Neutrophil (primary cell): ENCODE results near the gene TSEN34.
A peak's percentile ranks its signal among the peaks of the same experiment; 100 is the strongest.
"Not testable (repeated sequence)": the region's sequence is repeated elsewhere in the genome, so short reads cannot be mapped to it uniquely, and the experiment has no call there.

Experiments
- H3K27ac ChIP-seq: fragments of 200-600 bp; sonication (generic); 2 replicates; pipeline ENCODE4 v1.5.1; 2016; ENCODE audit warnings: mild to moderate bottlenecking, moderate library complexity
- H3K27me3 ChIP-seq: fragments of 200-600 bp; sonication (generic); 2 replicates; pipeline ENCODE4 v1.6.0; 2016; ENCODE audit warnings: mild to moderate bottlenecking
- H3K36me3 ChIP-seq: fragments of 200-600 bp; sonication (generic); 2 replicates; pipeline ENCODE4 v1.5.1; 2017
- H3K4me1 ChIP-seq, 2 experiments: fragments of 200-600 bp in 1 of 2; sonication (generic) in 1 of 2; 1 replicate in 1 of 2; 2 replicates in 1 of 2; pipeline versions ENCODE4 v1.5.1 to v1.6.1; 2013 to 2016; ENCODE audit warnings: low read depth in 1 of 2, low read length in 1 of 2, mild to moderate bottlenecking in 1 of 2, moderate library complexity in 1 of 2; ENCODE audit not compliant: control insufficient read depth in 1 of 2, insufficient read depth in 1 of 2
- H3K4me3 ChIP-seq, 2 experiments: fragments of 200-600 bp in 1 of 2; sonication (generic) in 1 of 2; 1 replicate in 1 of 2; 2 replicates in 1 of 2; pipeline ENCODE4 v1.5.1; 2013 to 2016; ENCODE audit warnings: low read depth in 1 of 2, low read length in 1 of 2, mild to moderate bottlenecking in 1 of 2, moderate library complexity in 1 of 2
- H3K9me3 ChIP-seq: fragments of 200-600 bp; sonication (generic); 2 replicates; pipeline ENCODE4 v1.5.1; 2016
- CTCF ChIP-seq: fragments of 200-600 bp; sonication (generic); IDR thresholded peaks from 2 replicates; pipeline ENCODE4 v1.5.1; 2016; ENCODE audit warnings: antibody characterized with exemption

The TSEN34 gene

GRCh38 chr19:54201980-54202379 is 10.9 kb downstream of the TSEN34 start:
- no peak for TF ChIP-seq CTCF
- H3K4me1 ChIP-seq: peaks cover 70 to 72% of the 10 kb centered on the region in 2 experiments

GRCh38 chr19:54203151-54203611 is 12.1 kb downstream of the TSEN34 start:
- TF ChIP-seq CTCF: no peak
- Histone ChIP-seq H3K4me1 (peaks cover 79 to 81% of the 10 kb centered on the region in 2 experiments), H3K36me3 (peaks cover 81% of the 10 kb centered on the region), H3K9me3 (no peaks in the 10 kb centered on the region), H3K4me3 (peak overlapping the region; percentile 87 to 91), H3K27ac (peak overlapping the region; percentile 93), H3K27me3 (no peaks in the 10 kb centered on the region)

More at GRCh38 chr19:54201980-54202379, 10.9 kb downstream of the TSEN34 start:
- Histone ChIP-seq H3K36me3 (peaks cover 84% of the 10 kb centered on the region), H3K27ac (peak overlapping the region; percentile 93), H3K4me3 (peak overlapping the region; percentile 87 to 91), H3K27me3 (no peaks in the 10 kb centered on the region), H3K9me3 (no peaks in the 10 kb centered on the region)

- peaks cover 90 to 92% of the 10 kb centered on the region in 2 experiments for H3K4me1 ChIP-seq
- H3K36me3 ChIP-seq: peaks cover 69% of the 10 kb centered on the region
- H3K27ac ChIP-seq: peak overlapping the region; percentile 93
- H3K27me3 ChIP-seq: no peaks in the 10 kb centered on the region
- H3K9me3 ChIP-seq: no peaks in the 10 kb centered on the region
- peak overlapping the region; percentile 59 to 87 for H3K4me3 ChIP-seq
- no peak for TF ChIP-seq CTCF
These were observed 13.8 kb downstream of the TSEN34 start for GRCh38 chr19:54204767-54205468.

- H3K9me3 ChIP-seq: no peaks in the 10 kb centered on the region
- no peaks in the 10 kb centered on the region for H3K27me3 ChIP-seq
- peak overlapping the region; percentile 93 for H3K27ac ChIP-seq
- H3K4me3 ChIP-seq: peak overlapping the region; percentile 59 to 87
- H3K4me1 ChIP-seq: peaks cover 97 to 99% of the 10 kb centered on the region in 2 experiments
- H3K36me3 ChIP-seq: peaks cover 66% of the 10 kb centered on the region
- TF ChIP-seq CTCF: no peak
These were observed 15.1 kb downstream of the TSEN34 start for GRCh38 chr19:54206030-54206830.

GRCh38 chr19:54206831-54207177 is 15.7 kb downstream of the TSEN34 start:
- H3K4me1 ChIP-seq: peaks cover 95 to 98% of the 10 kb centered on the region in 2 experiments
- H3K36me3 ChIP-seq: peaks cover 60% of the 10 kb centered on the region
- peak overlapping the region; percentile 93 for H3K27ac ChIP-seq

GRCh38 chr19:54207193-54207592 is 16.1 kb downstream of the TSEN34 start:
- H3K4me3 ChIP-seq: peak overlapping the region; percentile 59 to 87
- H3K27me3 ChIP-seq, H3K9me3 ChIP-seq: not testable (repeated sequence)
- H3K27ac ChIP-seq: peak overlapping the region; percentile 93
- peaks cover 56% of the 10 kb centered on the region for H3K36me3 ChIP-seq
- peaks cover 94 to 95% of the 10 kb centered on the region in 2 experiments for H3K4me1 ChIP-seq

More at GRCh38 chr19:54206831-54207177, 15.7 kb downstream of the TSEN34 start:
- peak overlapping the region; percentile 59 to 87 for H3K4me3 ChIP-seq
- no peak for TF ChIP-seq CTCF
- H3K9me3 ChIP-seq: no peaks in the 10 kb centered on the region
- H3K27me3 ChIP-seq: no peaks in the 10 kb centered on the region
